ENCODE measurements around the gene MS4A8.

The MS4A8 gene

GRCh38 chr11:60750911-60751310 is 51.5 kb downstream of the MS4A8 start:
- H3K27ac ChIP-seq (ENCODE audit: low read depth, low read length): no peak overlapping the region
- H3K9me2 ChIP-seq (replicated peaks; ENCODE audit: insufficient read depth, low read length): no peaks in the 10 kb centered on the region
- no peak for TF ChIP-seq EZH2phosphoT487 (conservative IDR thresholded peaks at IDR 0.05; ENCODE audit: low read length)
- no peak for TF ChIP-seq CTCF (IDR thresholded peaks at IDR 0.05; ENCODE audit: insufficient read depth, low read length, poor library complexity, severe bottlenecking)
- H3K36me3 ChIP-seq (ENCODE audit: low read length): no peaks in the 10 kb centered on the region
- H3K9me3 ChIP-seq (ENCODE audit: insufficient read depth, low read length): no peaks in the 10 kb centered on the region
- no peak overlapping the region for H3K4me2 ChIP-seq (ENCODE audit: low read depth, low read length, poor library complexity, severe bottlenecking)
- no peak overlapping the region for H3K9ac ChIP-seq (ENCODE audit: low read length)
- H2AFZ ChIP-seq (ENCODE audit: low read depth, low read length, severe bottlenecking): no peak overlapping the region
- no peaks in the 10 kb centered on the region for H3K27me3 ChIP-seq (ENCODE audit: low read length)
- no peaks in the 10 kb centered on the region for H3K79me2 ChIP-seq (ENCODE audit: insufficient read depth, low read length)
- no peaks in the 10 kb centered on the region for H3F3A ChIP-seq (ENCODE audit: insufficient read depth)
- no peaks in the 10 kb centered on the region for H4K20me1 ChIP-seq (ENCODE audit: low read depth, low read length)
- no peak overlapping the region for H3K4me3 ChIP-seq (ENCODE audit: insufficient read depth, low read length, poor library complexity, severe bottlenecking)

GRCh38 chr11:60753309-60753708 is 53.9 kb downstream of the MS4A8 start:
- no peaks in the 10 kb centered on the region for H3F3A ChIP-seq (ENCODE audit: insufficient read depth)
- H3K36me3 ChIP-seq (ENCODE audit: low read length): no peaks in the 10 kb centered on the region
- no peaks in the 10 kb centered on the region for H4K20me1 ChIP-seq (ENCODE audit: low read depth, low read length)
- H3K4me3 ChIP-seq (ENCODE audit: insufficient read depth, low read length, poor library complexity, severe bottlenecking): no peak overlapping the region
- H3K4me2 ChIP-seq (ENCODE audit: low read depth, low read length, poor library complexity, severe bottlenecking): no peak overlapping the region
- no peak for TF ChIP-seq EZH2phosphoT487 (conservative IDR thresholded peaks at IDR 0.05; ENCODE audit: low read length)
- TF ChIP-seq CTCF (IDR thresholded peaks at IDR 0.05; ENCODE audit: insufficient read depth, low read length, poor library complexity, severe bottlenecking): no peak
- H3K27me3 ChIP-seq (ENCODE audit: low read length): no peaks in the 10 kb centered on the region
- H3K9me2 ChIP-seq (replicated peaks; ENCODE audit: insufficient read depth, low read length): no peaks in the 10 kb centered on the region
- H3K9me3 ChIP-seq (ENCODE audit: insufficient read depth, low read length): no peaks in the 10 kb centered on the region
- no peak overlapping the region for H3K27ac ChIP-seq (ENCODE audit: low read depth, low read length)
- no peak overlapping the region for H3K9ac ChIP-seq (ENCODE audit: low read length)
- no peak overlapping the region for H2AFZ ChIP-seq (ENCODE audit: low read depth, low read length, severe bottlenecking)
- no peaks in the 10 kb centered on the region for H3K79me2 ChIP-seq (ENCODE audit: insufficient read depth, low read length)

DNA sequence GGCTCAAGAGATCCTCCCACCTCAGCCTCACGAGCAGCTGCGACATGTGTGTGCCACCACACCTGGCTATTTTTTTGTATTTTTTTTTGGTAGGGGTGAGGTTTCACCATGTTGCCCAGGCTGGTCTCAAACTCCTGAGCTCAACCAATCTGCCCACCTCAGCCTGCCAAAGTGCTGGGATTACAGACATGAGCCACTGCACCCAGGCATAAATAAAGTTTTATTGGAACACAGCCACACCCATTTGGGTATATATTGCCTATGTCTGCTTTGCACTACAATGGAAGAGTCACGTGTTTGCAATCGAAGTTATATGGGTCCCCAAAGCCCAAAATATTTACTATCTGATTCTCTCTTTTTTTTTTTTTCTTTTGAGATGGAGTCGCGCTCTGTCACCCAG is 55.5 kb downstream of the MS4A8 start:
- Histone ChIP-seq H3K9me2 (replicated peaks; ENCODE audit: insufficient read depth, low read length) (no peaks in the 10 kb centered on the region), H3K79me2 (ENCODE audit: insufficient read depth, low read length) (no peaks in the 10 kb centered on the region), H3K36me3 (ENCODE audit: low read length) (no peaks in the 10 kb centered on the region), H3K27me3 (ENCODE audit: low read length) (no peaks in the 10 kb centered on the region), H3F3A (ENCODE audit: insufficient read depth) (no peaks in the 10 kb centered on the region), H3K9ac (ENCODE audit: low read length) (no peak overlapping the region), H3K27ac (ENCODE audit: low read depth, low read length) (no peak overlapping the region), H2AFZ (ENCODE audit: low read depth, low read length, severe bottlenecking) (no peak overlapping the region), H3K4me2 (ENCODE audit: low read depth, low read length, poor library complexity, severe bottlenecking) (no peak overlapping the region), H3K9me3 (ENCODE audit: insufficient read depth, low read length) (no peaks in the 10 kb centered on the region), H4K20me1 (ENCODE audit: low read depth, low read length) (no peaks in the 10 kb centered on the region), H3K4me3 (ENCODE audit: insufficient read depth, low read length, poor library complexity, severe bottlenecking) (no peak overlapping the region)
- no peak for TF ChIP-seq EZH2phosphoT487 (conservative IDR thresholded peaks at IDR 0.05; ENCODE audit: low read length)

- H3K9me2 ChIP-seq (replicated peaks; ENCODE audit: insufficient read depth, low read length): no peaks in the 10 kb centered on the region
- no peak within 1 kb of the TSS for H3K4me3 ChIP-seq (ENCODE audit: insufficient read depth, low read length, poor library complexity, severe bottlenecking)
- H3K36me3 ChIP-seq (ENCODE audit: low read length): no peaks in the 10 kb centered on the region
- no peak within 1 kb of the TSS for H3K4me2 ChIP-seq (ENCODE audit: low read depth, low read length, poor library complexity, severe bottlenecking)
- H3F3A ChIP-seq (ENCODE audit: insufficient read depth): no peaks in the 10 kb centered on the region
- no peak within 1 kb of the TSS for H3K9ac ChIP-seq (ENCODE audit: low read length)
- no peaks in the 10 kb centered on the region for H3K9me3 ChIP-seq (ENCODE audit: insufficient read depth, low read length)
- H3K27me3 ChIP-seq (ENCODE audit: low read length): no peaks in the 10 kb centered on the region
- H4K20me1 ChIP-seq (ENCODE audit: low read depth, low read length): no peaks in the 10 kb centered on the region
- H2AFZ ChIP-seq (ENCODE audit: low read depth, low read length, severe bottlenecking): no peak within 1 kb of the TSS
- no peaks in the 10 kb centered on the region for H3K79me2 ChIP-seq (ENCODE audit: insufficient read depth, low read length)
- no peak within 1 kb of the TSS for H3K27ac ChIP-seq (ENCODE audit: low read depth, low read length)
- no peak for TF ChIP-seq CTCF (IDR thresholded peaks at IDR 0.05; ENCODE audit: insufficient read depth, low read length, poor library complexity, severe bottlenecking)
- no peak for TF ChIP-seq EZH2phosphoT487 (conservative IDR thresholded peaks at IDR 0.05; ENCODE audit: low read length)
These were observed 57.1 kb downstream of the MS4A8 start, which contains the start of gene MS4A15 for GRCh38 chr11:60756307-60757032. Gene MS4A15 (plus strand): TSS chr11:60756867. CDS start chr11:60763734, 6,867 bp downstream.

Measured in SU-DHL-6 (cell line).